CD4-positive, alpha-beta T cell treated with Interleukin-10 for 1 hour (primary cell): ENCODE data around the gene CRELD2.

ENCODE experiments used
- DNase-seq: peaks from one replicate; pipeline ENCODE4 v3.0.0-alpha.2; 2020

Gene CRELD2

GRCh38 chr22:49913446-49913845, 5.0 kb upstream of the CRELD2 start:
- no peak for DNase-seq

GRCh38 chr22:49914256-49914655, 4.2 kb upstream of the CRELD2 start:
- DNase-seq: no peak

GRCh38 chr22:49915610-49916009, 2.8 kb upstream of the CRELD2 start:
- no peak for DNase-seq

GRCh38 chr22:49916831-49917230, 1.6 kb upstream of the CRELD2 start:
- no peak for DNase-seq

GRCh38 chr22:49918911-49919881, 762 bp downstream of the CRELD2 start:
- DNase-seq: no peak

GRCh38 chr22:49920859-49921258, 2.4 kb downstream of the CRELD2 start:
- DNase-seq: no peak

- no peak for DNase-seq
These were observed 3.3 kb downstream of the CRELD2 start for GRCh38 chr22:49921508-49922278.

GRCh38 chr22:49922484-49922883, 4.0 kb downstream of the CRELD2 start:
- no peak for DNase-seq

- no peak for DNase-seq
These were observed 4.5 kb downstream of the CRELD2 start for GRCh38 chr22:49922926-49923325.

GRCh38 chr22:49923445-49923844, 5.0 kb downstream of the CRELD2 start:
- DNase-seq: no peak

GRCh38 chr22:49924113-49924833, 5.8 kb downstream of the CRELD2 start:
- no peak for DNase-seq

GRCh38 chr22:49925525-49926128, 7.2 kb downstream of the CRELD2 start:
- peak; percentile 88 for DNase-seq

- DNase-seq: no peak
These were observed 8.5 kb downstream of the CRELD2 start for GRCh38 chr22:49926916-49927315.

GRCh38 chr22:49927483-49928184, 9.2 kb downstream of the CRELD2 start:
- no peak for DNase-seq

GRCh38 chr22:49928185-49928495, 9.7 kb downstream of the CRELD2 start:
- no peak for DNase-seq

- no peak for DNase-seq
These were observed 10.2 kb downstream of the CRELD2 start for GRCh38 chr22:49928555-49929210.

GRCh38 chr22:49929211-49929979, 11.0 kb downstream of the CRELD2 start:
- DNase-seq: peak; percentile 79

- DNase-seq: no peak
These were observed 11.7 kb downstream of the CRELD2 start for GRCh38 chr22:49929994-49930575.

- peak; percentile 72 for DNase-seq
These were observed 12.4 kb downstream of the CRELD2 start for GRCh38 chr22:49930596-49931412.
